Endothelial cell (in vitro differentiated cells): Measurements from ENCODE around the gene ZIC4. TPM values are rescaled to one million over a fixed set of nuclear protein-coding genes. Genes with fewer than 3 reads are reported as not detected.

Experiments
- DNase-seq: peaks from one replicate; pipeline ENCODE4 v3.0.0; 2021; ENCODE audit warnings: low spot score
- H3K27ac Mint-ChIP-seq: one replicate; pipeline ENCODE4 v1.8.0; 2021; ENCODE audit warnings: mixed read lengths, inconsistent platforms; ENCODE audit not compliant: unreplicated experiment
- H3K27me3 Mint-ChIP-seq: one replicate; pipeline ENCODE4 v1.8.0; 2021; ENCODE audit warnings: mild to moderate bottlenecking, moderate library complexity, mixed read lengths, inconsistent platforms; ENCODE audit not compliant: unreplicated experiment
- H3K36me3 Mint-ChIP-seq: one replicate; pipeline ENCODE4 v1.8.0; 2021; ENCODE audit warnings: mild to moderate bottlenecking, low read depth, mixed read lengths, inconsistent platforms; ENCODE audit not compliant: unreplicated experiment
- H3K4me1 Mint-ChIP-seq: one replicate; pipeline ENCODE4 v1.8.0; 2021; ENCODE audit warnings: mild to moderate bottlenecking, mixed read lengths, inconsistent platforms; ENCODE audit not compliant: unreplicated experiment
- H3K4me3 Mint-ChIP-seq: one replicate; pipeline ENCODE4 v1.8.0; 2021; ENCODE audit warnings: mild to moderate bottlenecking, mixed read lengths, inconsistent platforms; ENCODE audit not compliant: unreplicated experiment
- H3K9me3 Mint-ChIP-seq: one replicate; pipeline ENCODE4 v1.8.0; 2021; ENCODE audit warnings: mixed read lengths, inconsistent platforms; ENCODE audit not compliant: unreplicated experiment
- total RNA-seq: library from RNA; stranded (reverse); fragmentation: NEBNext Ultra II Directional; extraction: Animal tissue kit (Norgen Biotek cat#: 25700); gene quantifications from one replicate; pipeline ENCODE4 v1.2.1, GENCODE V29; 2021; ENCODE audit not compliant: unreplicated experiment
- TF ChIP-seq, protein P1 (sequence below): fragments of 200-600 bp; sonication (generic); IDR thresholded peaks from one replicate; pipeline ENCODE4 v1.5.0; 2021; ENCODE audit warnings: antibody characterized with exemption; ENCODE audit not compliant: unreplicated experiment

ZIC4 gene
- total RNA-seq, 1 donor from 2014 or later: 2.2 TPM

DNA sequence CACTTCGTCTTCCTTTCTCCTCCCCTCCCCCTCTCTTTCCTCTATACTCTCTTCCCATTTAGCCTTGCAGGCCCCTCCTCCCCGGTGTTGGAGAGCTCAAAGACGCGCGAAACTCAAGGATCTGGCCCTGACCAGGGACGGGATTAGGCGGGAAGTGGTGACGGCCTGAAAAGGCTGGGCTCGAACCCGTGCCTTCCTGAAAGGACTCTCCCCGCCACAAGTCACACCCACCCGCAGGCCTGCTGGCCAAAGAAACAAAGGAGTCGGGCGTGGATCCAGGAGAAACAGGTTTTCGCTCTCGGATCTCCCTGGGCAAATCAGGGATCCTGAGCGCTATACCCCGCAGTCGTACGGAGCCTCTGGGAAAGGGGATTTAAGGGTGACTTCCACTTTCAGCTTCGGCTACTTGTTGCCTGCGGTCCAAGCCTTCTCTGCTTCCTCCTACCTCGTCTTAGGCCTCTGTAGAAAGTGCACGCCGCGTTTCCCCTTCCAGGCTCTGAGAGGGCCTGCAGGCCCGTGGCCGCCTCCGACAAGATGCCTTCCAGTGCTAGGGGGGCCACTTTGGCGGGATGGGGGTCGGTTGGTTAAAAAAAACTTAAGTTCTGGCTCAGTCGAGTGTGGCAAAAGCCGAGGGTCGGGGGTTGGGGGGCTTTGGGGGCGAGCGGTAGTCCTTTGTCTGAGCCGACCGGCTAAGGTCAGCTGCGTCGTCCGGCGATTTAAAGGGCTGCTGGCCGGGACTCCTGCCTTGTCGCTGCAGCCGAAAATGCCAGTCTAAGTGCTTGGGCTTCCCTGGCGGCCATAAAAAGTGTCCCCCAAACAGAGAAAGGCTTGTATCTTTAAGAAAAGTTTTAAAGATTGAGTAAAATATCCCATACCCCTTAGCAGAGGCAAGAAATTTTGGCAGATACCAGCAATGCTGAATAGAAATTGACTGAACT, 8.2 kb downstream of the ZIC4 start:
- Mint-ChIP-seq H3K27me3 (peaks cover 48% of the 10 kb centered on the region), H3K4me3 (peak overlapping the region; percentile 80), H3K9me3 (no peaks in the 10 kb centered on the region), H3K36me3 (peaks cover 3% of the 10 kb centered on the region), H3K4me1 (peaks cover 33% of the 10 kb centered on the region), H3K27ac (no peak overlapping the region)
- TF ChIP-seq, protein P1, sequence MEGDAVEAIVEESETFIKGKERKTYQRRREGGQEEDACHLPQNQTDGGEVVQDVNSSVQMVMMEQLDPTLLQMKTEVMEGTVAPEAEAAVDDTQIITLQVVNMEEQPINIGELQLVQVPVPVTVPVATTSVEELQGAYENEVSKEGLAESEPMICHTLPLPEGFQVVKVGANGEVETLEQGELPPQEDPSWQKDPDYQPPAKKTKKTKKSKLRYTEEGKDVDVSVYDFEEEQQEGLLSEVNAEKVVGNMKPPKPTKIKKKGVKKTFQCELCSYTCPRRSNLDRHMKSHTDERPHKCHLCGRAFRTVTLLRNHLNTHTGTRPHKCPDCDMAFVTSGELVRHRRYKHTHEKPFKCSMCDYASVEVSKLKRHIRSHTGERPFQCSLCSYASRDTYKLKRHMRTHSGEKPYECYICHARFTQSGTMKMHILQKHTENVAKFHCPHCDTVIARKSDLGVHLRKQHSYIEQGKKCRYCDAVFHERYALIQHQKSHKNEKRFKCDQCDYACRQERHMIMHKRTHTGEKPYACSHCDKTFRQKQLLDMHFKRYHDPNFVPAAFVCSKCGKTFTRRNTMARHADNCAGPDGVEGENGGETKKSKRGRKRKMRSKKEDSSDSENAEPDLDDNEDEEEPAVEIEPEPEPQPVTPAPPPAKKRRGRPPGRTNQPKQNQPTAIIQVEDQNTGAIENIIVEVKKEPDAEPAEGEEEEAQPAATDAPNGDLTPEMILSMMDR: no peak
- DNase-seq: no peak

DNA sequence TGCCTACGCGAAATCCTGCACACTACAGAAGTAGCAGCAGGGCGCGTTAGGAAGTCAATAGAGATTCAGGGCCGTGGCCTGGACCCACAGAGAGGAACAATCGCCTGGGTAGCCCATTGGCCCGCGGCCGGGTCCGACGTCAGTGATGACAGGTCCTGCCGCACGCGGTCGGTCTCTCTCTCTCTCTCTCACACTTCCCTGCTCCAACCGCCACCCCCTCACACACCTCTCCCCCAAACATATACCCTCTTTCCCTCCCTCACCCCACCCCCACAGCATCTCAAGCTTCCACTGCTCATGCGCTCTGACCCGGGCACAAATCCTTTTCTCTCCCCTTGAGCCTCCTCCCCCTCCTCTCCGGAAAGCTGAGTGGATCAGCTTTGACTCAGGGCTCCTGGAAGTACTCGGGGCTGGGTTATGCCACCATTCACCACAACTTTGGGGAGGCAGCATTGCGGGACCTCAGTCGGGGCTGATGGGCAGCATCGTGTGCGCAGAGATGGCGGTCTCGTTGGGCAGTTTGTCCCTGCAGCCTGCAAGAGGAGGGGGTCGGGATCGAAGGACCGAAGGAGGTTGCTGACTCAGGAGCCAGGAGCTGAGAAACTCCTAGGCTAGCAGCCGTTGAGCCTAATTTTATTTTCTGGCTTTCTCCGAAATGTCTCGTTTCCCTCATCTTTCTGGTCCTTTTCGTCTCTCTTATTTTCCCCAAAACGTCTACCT, 9.0 kb downstream of the ZIC4 start:
- Mint-ChIP-seq H3K27me3 (peaks cover 44% of the 10 kb centered on the region), H3K4me1 (peaks cover 39% of the 10 kb centered on the region), H3K4me3 (peak overlapping the region; percentile 80), H3K27ac (no peak overlapping the region), H3K9me3 (no peaks in the 10 kb centered on the region), H3K36me3 (peaks cover 3% of the 10 kb centered on the region)
- TF ChIP-seq, protein P1: no peak
- peak; percentile 51 for DNase-seq

DNA sequence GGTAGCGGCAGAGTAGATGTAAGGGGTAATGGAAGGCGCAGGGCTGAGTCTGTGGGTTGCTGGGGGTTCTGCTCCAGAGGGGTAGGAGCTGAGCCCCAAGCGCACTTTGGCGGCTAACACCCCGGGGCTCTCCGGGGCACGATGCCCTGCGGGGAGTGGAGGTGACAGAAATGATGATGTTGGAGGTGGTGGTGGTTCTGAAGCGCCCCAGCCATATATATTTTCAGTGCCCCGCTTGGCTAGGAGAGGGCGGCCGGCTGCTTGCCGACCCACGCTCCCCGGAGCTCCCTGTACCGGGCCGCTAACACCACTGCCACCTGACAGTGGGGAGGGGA, 9.7 kb downstream of the ZIC4 start:
- Mint-ChIP-seq H3K27ac (no peak overlapping the region), H3K4me1 (peaks cover 39% of the 10 kb centered on the region), H3K27me3 (peaks cover 43% of the 10 kb centered on the region), H3K36me3 (peaks cover 3% of the 10 kb centered on the region), H3K4me3 (no peak overlapping the region), H3K9me3 (no peaks in the 10 kb centered on the region)
- TF ChIP-seq, protein P1: no peak
- no peak for DNase-seq

DNA sequence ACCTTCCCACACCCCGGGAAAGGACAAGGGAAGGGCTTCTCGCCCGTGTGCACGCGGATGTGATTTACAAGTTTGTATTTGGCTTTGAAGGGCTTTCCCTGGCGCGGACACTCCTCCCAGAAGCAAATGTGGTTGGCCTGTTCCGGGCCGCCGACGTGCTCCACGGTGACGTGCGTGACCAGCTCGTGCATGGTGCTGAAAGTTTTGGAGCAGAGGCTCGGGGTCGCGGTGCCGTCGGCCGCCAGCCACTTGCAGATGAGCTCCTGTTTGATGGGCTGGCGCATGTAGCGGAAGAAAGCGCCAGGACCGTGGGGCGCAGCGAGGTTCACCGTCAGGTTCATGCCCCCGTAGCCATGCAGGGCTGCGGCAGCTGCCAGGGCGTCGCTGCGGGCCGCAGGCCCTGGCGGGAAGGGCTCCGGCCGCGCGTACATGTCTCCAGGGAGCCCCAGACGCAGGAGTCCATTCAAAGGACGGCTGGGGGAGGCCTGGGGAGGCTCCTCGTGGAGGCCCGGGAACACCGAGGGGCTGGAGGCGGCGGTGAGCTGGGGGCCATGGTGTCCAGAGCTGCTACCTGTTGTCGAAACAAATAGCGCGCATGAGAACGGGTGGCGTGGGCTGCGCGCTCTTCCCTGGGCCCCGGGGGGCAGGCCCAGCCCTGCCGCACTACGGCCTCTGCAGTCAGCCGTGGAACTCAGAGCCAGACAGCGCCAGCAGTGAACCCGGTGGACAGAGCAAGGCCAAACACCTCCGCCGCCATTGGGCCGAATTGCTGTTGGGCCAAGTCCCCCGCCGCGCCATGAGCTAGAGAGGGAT, 10.2 kb downstream of the ZIC4 start:
- no peak overlapping the region for H3K4me3 Mint-ChIP-seq
- peaks cover 43% of the 10 kb centered on the region for H3K4me1 Mint-ChIP-seq
- H3K27me3 Mint-ChIP-seq: peaks cover 47% of the 10 kb centered on the region
- peaks cover 3% of the 10 kb centered on the region for H3K36me3 Mint-ChIP-seq
- H3K27ac Mint-ChIP-seq: no peak overlapping the region
- DNase-seq: no peak
- no peaks in the 10 kb centered on the region for H3K9me3 Mint-ChIP-seq
- TF ChIP-seq, protein P1: no peak
